ENCODE measurements around the gene PRDM2.

Gene PRDM2

GRCh38 chr1:13790290-13791030 lies 90.5 kb downstream of the PRDM2 start:
- TF ChIP-seq CTCF (IDR thresholded peaks at IDR 0.05; ENCODE audit: low read depth, low read length), result no peak
- no peak overlapping the region for H3K27ac ChIP-seq
- DNase-seq, result no peak
- H3K4me3 ChIP-seq (ENCODE audit: low read depth, low read length), result no peak overlapping the region
- no peaks in the 10 kb centered on the region for H3K27me3 ChIP-seq (ENCODE audit: insufficient read depth, low read depth, severe bottlenecking)
- H3K36me3 ChIP-seq, result peaks cover 12% of the 10 kb centered on the region
- H3K9me3 ChIP-seq (ENCODE audit: severe bottlenecking), result no peaks in the 10 kb centered on the region

GRCh38 chr1:13792419-13792818 lies 92.4 kb downstream of the PRDM2 start:
- H3K27ac ChIP-seq, result no peak overlapping the region
- H3K27me3 ChIP-seq (ENCODE audit: insufficient read depth, low read depth, severe bottlenecking), result no peaks in the 10 kb centered on the region
- H3K36me3 ChIP-seq, result peaks cover 5% of the 10 kb centered on the region; the same call in 1 of the 2 replicates
- no peak for DNase-seq
- TF ChIP-seq CTCF (IDR thresholded peaks at IDR 0.05; ENCODE audit: low read depth, low read length), result no peak
- no peaks in the 10 kb centered on the region for H3K9me3 ChIP-seq (ENCODE audit: severe bottlenecking)
- no peak overlapping the region for H3K4me3 ChIP-seq (ENCODE audit: low read depth, low read length)

- Histone ChIP-seq H3K36me3 (peaks cover 5% of the 10 kb centered on the region; the same call in 1 of the 2 replicates), H3K9me3 (ENCODE audit: severe bottlenecking) (no peaks in the 10 kb centered on the region), H3K27me3 (ENCODE audit: insufficient read depth, low read depth, severe bottlenecking) (no peaks in the 10 kb centered on the region), H3K27ac (no peak overlapping the region), H3K4me3 (ENCODE audit: low read depth, low read length) (no peak overlapping the region)
- DNase-seq, result no peak
- no peak for TF ChIP-seq CTCF (IDR thresholded peaks at IDR 0.05; ENCODE audit: low read depth, low read length)
These were observed 93.2 kb downstream of the PRDM2 start for GRCh38 chr1:13793088-13793730.

DNA sequence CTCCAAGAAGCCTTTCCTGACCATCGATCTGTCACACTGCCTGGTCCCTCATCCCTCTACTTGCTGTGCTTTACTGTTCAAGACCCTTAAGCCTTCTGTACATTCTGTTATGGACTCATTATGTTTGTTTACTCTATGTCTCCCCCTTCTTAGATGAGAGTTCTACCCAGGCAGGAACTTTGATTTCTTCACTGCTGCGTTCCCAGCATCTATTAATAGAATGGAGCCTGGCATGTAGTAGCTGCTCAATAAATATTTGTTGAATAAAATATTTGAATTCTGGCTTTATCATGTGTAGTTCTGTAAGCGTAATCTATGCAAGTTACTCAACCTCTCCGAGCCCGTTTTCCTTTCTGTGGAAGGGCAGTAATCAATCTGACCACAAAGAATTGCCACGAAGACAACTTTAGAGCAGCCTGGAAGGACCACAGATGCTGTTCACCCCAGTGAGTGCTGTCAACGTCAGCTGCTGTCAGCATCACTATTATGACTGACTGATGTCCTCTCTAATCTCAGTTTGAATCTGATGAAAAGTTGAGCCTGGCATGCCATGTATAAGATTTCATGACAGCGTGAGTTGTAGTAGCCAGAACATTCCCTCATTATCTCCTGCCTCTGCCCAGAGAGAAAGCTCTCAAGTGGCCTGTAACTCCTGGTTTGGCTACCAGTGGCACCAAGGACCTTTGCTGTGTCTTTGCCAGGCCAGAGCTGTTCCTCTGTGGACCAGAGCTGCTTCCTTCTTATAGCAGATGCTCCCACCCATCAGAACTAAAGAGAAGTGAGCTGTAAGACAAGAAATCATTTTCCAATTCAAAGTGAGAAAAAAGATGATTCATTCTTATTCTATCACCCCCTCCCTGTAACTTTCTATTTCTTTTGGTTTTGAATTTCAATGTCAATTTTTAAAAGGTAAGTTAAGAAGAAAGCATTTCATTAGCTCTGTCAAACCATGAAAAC lies 94.5 kb downstream of the PRDM2 start:
- Histone ChIP-seq H3K27me3 (ENCODE audit: insufficient read depth, low read depth, severe bottlenecking) (no peaks in the 10 kb centered on the region), H3K36me3 (peaks cover 5% of the 10 kb centered on the region; the same call in 1 of the 2 replicates), H3K27ac (no peak overlapping the region), H3K4me3 (ENCODE audit: low read depth, low read length) (no peak overlapping the region), H3K9me3 (ENCODE audit: severe bottlenecking) (no peaks in the 10 kb centered on the region)
- TF ChIP-seq CTCF (IDR thresholded peaks at IDR 0.05; ENCODE audit: low read depth, low read length), result no peak
- DNase-seq, result no peak

GRCh38 chr1:13797397-13797796 lies 97.4 kb downstream of the PRDM2 start:
- no peak overlapping the region for H3K27ac ChIP-seq
- no peak for DNase-seq
- H3K9me3 ChIP-seq (ENCODE audit: severe bottlenecking), result no peaks in the 10 kb centered on the region
- H3K27me3 ChIP-seq (ENCODE audit: insufficient read depth, low read depth, severe bottlenecking), result no peaks in the 10 kb centered on the region
- no peak overlapping the region for H3K4me3 ChIP-seq (ENCODE audit: low read depth, low read length)
- peaks cover 5% of the 10 kb centered on the region; the same call in 1 of the 2 replicates for H3K36me3 ChIP-seq
- no peak for TF ChIP-seq CTCF (IDR thresholded peaks at IDR 0.05; ENCODE audit: low read depth, low read length)

Measured in WERI-Rb-1 (cell line).